Bronchial epithelial cell (primary cell): ENCODE results near the gene RNF40. TPM values are rescaled to one million over a fixed set of nuclear protein-coding genes. Genes with fewer than 3 reads are reported as not detected.
A peak's percentile ranks its signal among the peaks of the same experiment; 100 is the strongest.

Experiments
- DNase-seq: peaks from one replicate; pipeline ENCODE4 v3.0.0-alpha.2; 2010; ENCODE audit warnings: low read depth
- FAIRE-seq: peaks from 2 replicates; lab custom pipeline; 2011; peaks lifted over from hg19 to GRCh38; lab: Jason Lieb, UNC
- H3K27me3 ChIP-seq: 2 replicates; pipeline ENCODE4 v1.5.1; 2011; ENCODE audit warnings: low read length; ENCODE audit not compliant: control insufficient read depth, insufficient read depth
- H3K36me3 ChIP-seq: 2 replicates; pipeline ENCODE4 v1.5.1; 2011; ENCODE audit warnings: low read length; ENCODE audit not compliant: control insufficient read depth, insufficient read depth
- H3K4me3 ChIP-seq: 2 replicates; pipeline ENCODE4 v1.5.1; 2011; ENCODE audit warnings: mild to moderate bottlenecking, low read depth, low read length, control low read depth
- CTCF ChIP-seq: IDR thresholded peaks from 2 replicates; pipeline ENCODE4 v1.5.1; 2011; ENCODE audit warnings: mild to moderate bottlenecking, moderate library complexity, low read length, control low read depth, inconsistent platforms; ENCODE audit not compliant: insufficient read depth, severe bottlenecking
- total RNA-seq: library from RNA; depleted of rRNA; stranded (reverse); fragments of >200 nt; gene quantifications from 2 replicates; pipeline ENCODE4 v1.2.1, GENCODE V29; 2014

Gene RNF40
- total RNA-seq, 1 donor from 2014 or later: 38.7 TPM

- TF ChIP-seq CTCF: no peak
- Histone ChIP-seq H3K4me3 (no peak overlapping the region), H3K27me3 (no peaks in the 10 kb centered on the region), H3K36me3 (no peaks in the 10 kb centered on the region)
- DNase-seq: no peak
- no peak for FAIRE-seq
Measured at GRCh38 chr16:30793508-30794069, 31.5 kb downstream of the RNF40 start.

- H3K4me3 ChIP-seq: no peak overlapping the region
- no peaks in the 10 kb centered on the region for H3K36me3 ChIP-seq
- FAIRE-seq: no peak
- no peak for TF ChIP-seq CTCF
- no peak for DNase-seq
- no peaks in the 10 kb centered on the region for H3K27me3 ChIP-seq
Measured at GRCh38 chr16:30794634-30795033, 32.5 kb downstream of the RNF40 start.

GRCh38 chr16:30797670-30798309 lies 35.7 kb downstream of the RNF40 start:
- no peak for TF ChIP-seq CTCF
- H3K27me3 ChIP-seq: no peaks in the 10 kb centered on the region
- DNase-seq (no peak), FAIRE-seq (no peak)
- no peak overlapping the region for H3K4me3 ChIP-seq
- no peaks in the 10 kb centered on the region for H3K36me3 ChIP-seq

GRCh38 chr16:30802936-30803335 lies 40.8 kb downstream of the RNF40 start:
- FAIRE-seq: no peak
- no peaks in the 10 kb centered on the region for H3K27me3 ChIP-seq
- no peak for TF ChIP-seq CTCF
- no peaks in the 10 kb centered on the region for H3K36me3 ChIP-seq
- no peak for DNase-seq
- H3K4me3 ChIP-seq: no peak overlapping the region

GRCh38 chr16:30805056-30805369 lies 42.9 kb downstream of the RNF40 start:
- no peaks in the 10 kb centered on the region for H3K27me3 ChIP-seq
- TF ChIP-seq CTCF: no peak
- DNase-seq: peak; percentile 34
- H3K4me3 ChIP-seq: peak overlapping the region; percentile 61
- FAIRE-seq: no peak
- H3K36me3 ChIP-seq: no peaks in the 10 kb centered on the region
